Measurements from ENCODE around the gene KDM8.
"Not testable (repeated sequence)": the region's sequence is repeated elsewhere in the genome, so short reads cannot be mapped to it uniquely, and the experiment has no call there.

Gene KDM8

GRCh38 chr16:27245276-27246172, 42.2 kb downstream of the KDM8 start:
- DNase-seq, result peak; percentile 87

- DNase-seq, result no peak
Measured at GRCh38 chr16:27246439-27246838, 43.1 kb downstream of the KDM8 start.

- DNase-seq, result not testable (repeated sequence)
Measured at GRCh38 chr16:27247076-27247475, 43.8 kb downstream of the KDM8 start.

GRCh38 chr16:27248036-27248435, 44.7 kb downstream of the KDM8 start:
- no peak for DNase-seq

- DNase-seq, result not testable (repeated sequence)
Measured at GRCh38 chr16:27248886-27249285, 45.6 kb downstream of the KDM8 start.

- DNase-seq, result no peak
Measured at GRCh38 chr16:27251541-27252205, 48.3 kb downstream of the KDM8 start.

GRCh38 chr16:27252206-27252585, 48.9 kb downstream of the KDM8 start:
- no peak for DNase-seq

GRCh38 chr16:27253526-27253930, 50.2 kb downstream of the KDM8 start:
- DNase-seq, result no peak

- no peak for DNase-seq
Measured at GRCh38 chr16:27254262-27254811, 51.0 kb downstream of the KDM8 start.

GRCh38 chr16:27256861-27257260, 53.5 kb downstream of the KDM8 start:
- no peak for DNase-seq

- DNase-seq, result no peak
Measured at GRCh38 chr16:27257271-27257670, 53.9 kb downstream of the KDM8 start.

GRCh38 chr16:27258241-27258734, 55.0 kb downstream of the KDM8 start:
- DNase-seq, result no peak

- no peak for DNase-seq
Measured at GRCh38 chr16:27259710-27260109, 56.4 kb downstream of the KDM8 start.

GRCh38 chr16:27262904-27263423, 59.6 kb downstream of the KDM8 start:
- not testable (repeated sequence) for DNase-seq

GRCh38 chr16:27264151-27264550, 60.8 kb downstream of the KDM8 start:
- DNase-seq, result no peak

GRCh38 chr16:27265982-27266381, 62.7 kb downstream of the KDM8 start:
- DNase-seq, result no peak

- no peak for DNase-seq
Measured at GRCh38 chr16:27267037-27267677, 63.8 kb downstream of the KDM8 start.

- peak; percentile 97 for DNase-seq
Measured at GRCh38 chr16:27268376-27269299, 65.3 kb downstream of the KDM8 start, which contains the start of gene NSMCE1. Gene NSMCE1 (minus strand): TSS chr16:27268772. CDS start chr16:27257570, 11,202 bp downstream.

GRCh38 chr16:27269300-27270150, 66.2 kb downstream of the KDM8 start:
- no peak for DNase-seq

GRCh38 chr16:27270349-27270748, 67.0 kb downstream of the KDM8 start:
- no peak for DNase-seq

Measured in left hindlimb (tissue), 1 donor.